ENCODE results near the gene PRR14L.

PRR14L gene

GRCh38 chr22:31639436-31640039 is 110.4 kb downstream of the PRR14L start:
- peak; percentile 48 for ATAC-seq
- DNase-seq, result no peak

GRCh38 chr22:31637891-31638618 is 111.9 kb downstream of the PRR14L start:
- ATAC-seq (no peak), DNase-seq (no peak)

GRCh38 chr22:31637447-31637890 is 112.5 kb downstream of the PRR14L start:
- ATAC-seq (no peak), DNase-seq (no peak)

GRCh38 chr22:31635638-31636306 is 114.2 kb downstream of the PRR14L start:
- ATAC-seq, result no peak
- no peak for DNase-seq

- ATAC-seq (no peak), DNase-seq (no peak)
These were observed 118.5 kb downstream of the PRR14L start for GRCh38 chr22:31631436-31631835.

Data from stimulated activated naive CD8-positive, alpha-beta T cell treated with anti-CD3 and anti-CD28 coated beads, Interleukin-15, Interleukin-2, amounts not matched to agents 100 U/mL and 50 U/mL, for 24 hours (primary cell).